WTC11 (cell line): ENCODE data around the gene TTC39C. TPM values are rescaled to one million over a fixed set of nuclear protein-coding genes. Genes with fewer than 3 reads are reported as not detected.

Source experiments
- ATAC-seq: fragments of 200-7000 bp; cut with Tn5 transposase; 2 replicates; pipeline ENCODE4 v1.10.0; 2021; ENCODE audit warnings: mild to moderate bottlenecking, moderate library complexity
- CTCF ChIA-PET: fragments of 300-600 bp; sonication (Branson Sonifier 250); formaldehyde crosslinking; loops from one replicate; lab custom pipeline; 2021; ENCODE audit warnings: antibody characterized with exemption; lab: Charles Lee
- POLR2A ChIA-PET: fragments of 350-600 bp; sonication (Branson Sonifier 250); formaldehyde crosslinking; loops from one replicate; lab custom pipeline; 2021; ENCODE audit warnings: antibody characterized with exemption; lab: Charles Lee
- DNase-seq: peaks from one replicate; pipeline ENCODE4 v3.0.0; 2021; ENCODE audit warnings: low spot score
- H3K27ac Mint-ChIP-seq: 2 replicates; pipeline ENCODE4 v1.8.0; 2021; ENCODE audit warnings: mixed read lengths
- H3K27me3 Mint-ChIP-seq: 2 replicates; pipeline ENCODE4 v1.8.0; 2021; ENCODE audit warnings: low read depth, mild to moderate bottlenecking, moderate library complexity, mixed read lengths
- H3K36me3 Mint-ChIP-seq: 2 replicates; pipeline ENCODE4 v1.8.0; 2021; ENCODE audit warnings: mixed read lengths
- H3K4me1 Mint-ChIP-seq: 2 replicates; pipeline ENCODE4 v1.8.0; 2022; ENCODE audit warnings: mixed read lengths
- H3K4me3 Mint-ChIP-seq: 2 replicates; pipeline ENCODE4 v1.8.0; 2021; ENCODE audit warnings: mild to moderate bottlenecking, moderate library complexity, mixed read lengths
- H3K9me3 Mint-ChIP-seq: 2 replicates; pipeline ENCODE4 v1.8.0; 2021; ENCODE audit warnings: mixed read lengths
- CREM ChIP-seq: sonication (generic); formaldehyde crosslinking; IDR thresholded peaks from 2 replicates; pipeline ENCODE4 v1.8.1; 2022; ENCODE audit warnings: mild to moderate bottlenecking, missing genetic modification reagents, moderate library complexity
- E2F4 ChIP-seq: sonication (generic); formaldehyde crosslinking; IDR thresholded peaks from 2 replicates; pipeline ENCODE4 v1.8.1; 2022; ENCODE audit warnings: low read depth, mild to moderate bottlenecking, moderate library complexity, missing genetic modification reagents, borderline replicate concordance
- FOXJ3 ChIP-seq: sonication (generic); formaldehyde crosslinking; IDR thresholded peaks from 2 replicates; pipeline ENCODE4 v1.9.0; 2021; ENCODE audit warnings: missing genetic modification reagents, mild to moderate bottlenecking, borderline replicate concordance
- FOXP4 ChIP-seq: sonication (generic); formaldehyde crosslinking; IDR thresholded peaks from 2 replicates; pipeline ENCODE4 v1.8.0; 2022; ENCODE audit warnings: mild to moderate bottlenecking, missing genetic modification reagents
- MLX ChIP-seq: sonication (generic); formaldehyde crosslinking; IDR thresholded peaks from 2 replicates; pipeline ENCODE4 v1.8.1; 2023; ENCODE audit warnings: mild to moderate bottlenecking, missing genetic modification reagents, moderate library complexity
- TCF7 ChIP-seq: sonication (generic); formaldehyde crosslinking; IDR thresholded peaks from 2 replicates; pipeline ENCODE4 v1.8.0; 2022; ENCODE audit warnings: mild to moderate bottlenecking, low read depth, missing genetic modification reagents, moderate library complexity
- ZBTB21 ChIP-seq: sonication (generic); formaldehyde crosslinking; IDR thresholded peaks from 2 replicates; pipeline ENCODE4 v1.8.1; 2023; ENCODE audit warnings: mild to moderate bottlenecking, missing genetic modification reagents, borderline replicate concordance
- ZSCAN18 ChIP-seq: fragments of 250-450 bp; sonication (Bioruptor Pico); IDR thresholded peaks from 2 replicates; pipeline ENCODE4 v2.1.2; 2022; ENCODE audit warnings: mild to moderate bottlenecking, moderate library complexity
- total RNA-seq: library from RNA; stranded (reverse); gene quantifications from 3 replicates; pipeline ENCODE4 v1.2.3, GENCODE V29; 2021
- TF ChIP-seq, protein P1 (sequence below): fragments of 200-600 bp; IDR thresholded peaks from 2 replicates; pipeline ENCODE4 v1.8.0; 2022; ENCODE audit warnings: antibody characterized with exemption
- TF ChIP-seq, protein P2 (sequence below): sonication (generic); formaldehyde crosslinking; IDR thresholded peaks from 2 replicates; pipeline ENCODE4 v1.8.0; 2023; ENCODE audit warnings: missing genetic modification reagents, mild to moderate bottlenecking, borderline replicate concordance
- TF ChIP-seq, protein P3 (sequence below): sonication (generic); formaldehyde crosslinking; IDR thresholded peaks from 2 replicates; pipeline ENCODE4 v1.8.1; 2023; ENCODE audit warnings: mild to moderate bottlenecking, missing genetic modification reagents, moderate library complexity
- TF ChIP-seq, protein P4 (sequence below): fragments of 250-450 bp; sonication (Bioruptor Pico); IDR thresholded peaks from 2 replicates; pipeline ENCODE4 v1.9.0; 2021; ENCODE audit warnings: mild to moderate bottlenecking, borderline replicate concordance
- TF ChIP-seq, protein P5 (sequence below): sonication (generic); formaldehyde crosslinking; IDR thresholded peaks from 2 replicates; pipeline ENCODE4 v1.8.1; 2023; ENCODE audit warnings: mild to moderate bottlenecking, missing genetic modification reagents

The TTC39C gene
- total RNA-seq, 1 experiment from 2014 or later, result 57.3 TPM

DNA sequence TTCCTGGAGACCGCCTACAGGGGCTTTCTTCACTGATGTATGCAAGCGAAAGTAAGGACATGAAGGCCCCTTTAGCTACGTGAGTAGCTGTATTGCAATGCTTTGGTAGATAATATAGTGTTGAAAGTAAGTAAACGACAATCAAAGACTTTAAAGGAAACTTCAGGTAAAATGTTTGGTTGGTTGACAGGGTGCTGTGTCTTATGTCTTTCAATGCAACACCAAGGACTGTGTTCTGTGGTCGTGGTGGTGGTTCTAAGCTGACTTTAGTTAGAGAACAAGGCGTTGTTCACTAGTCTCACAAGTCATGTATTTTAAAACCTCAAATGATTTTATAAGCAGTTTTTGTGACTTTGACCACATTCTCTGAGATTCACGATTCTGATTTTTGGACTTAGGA, 66.3 kb downstream of the TTC39C start (continued):
- TF ChIP-seq FOXP4 (CRISPR knock-in tag), result no peak
- TF ChIP-seq, protein P1, sequence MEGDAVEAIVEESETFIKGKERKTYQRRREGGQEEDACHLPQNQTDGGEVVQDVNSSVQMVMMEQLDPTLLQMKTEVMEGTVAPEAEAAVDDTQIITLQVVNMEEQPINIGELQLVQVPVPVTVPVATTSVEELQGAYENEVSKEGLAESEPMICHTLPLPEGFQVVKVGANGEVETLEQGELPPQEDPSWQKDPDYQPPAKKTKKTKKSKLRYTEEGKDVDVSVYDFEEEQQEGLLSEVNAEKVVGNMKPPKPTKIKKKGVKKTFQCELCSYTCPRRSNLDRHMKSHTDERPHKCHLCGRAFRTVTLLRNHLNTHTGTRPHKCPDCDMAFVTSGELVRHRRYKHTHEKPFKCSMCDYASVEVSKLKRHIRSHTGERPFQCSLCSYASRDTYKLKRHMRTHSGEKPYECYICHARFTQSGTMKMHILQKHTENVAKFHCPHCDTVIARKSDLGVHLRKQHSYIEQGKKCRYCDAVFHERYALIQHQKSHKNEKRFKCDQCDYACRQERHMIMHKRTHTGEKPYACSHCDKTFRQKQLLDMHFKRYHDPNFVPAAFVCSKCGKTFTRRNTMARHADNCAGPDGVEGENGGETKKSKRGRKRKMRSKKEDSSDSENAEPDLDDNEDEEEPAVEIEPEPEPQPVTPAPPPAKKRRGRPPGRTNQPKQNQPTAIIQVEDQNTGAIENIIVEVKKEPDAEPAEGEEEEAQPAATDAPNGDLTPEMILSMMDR, result no peak
- no peak for TF ChIP-seq FOXJ3 (CRISPR knock-in tag)
- TF ChIP-seq, protein P2, sequence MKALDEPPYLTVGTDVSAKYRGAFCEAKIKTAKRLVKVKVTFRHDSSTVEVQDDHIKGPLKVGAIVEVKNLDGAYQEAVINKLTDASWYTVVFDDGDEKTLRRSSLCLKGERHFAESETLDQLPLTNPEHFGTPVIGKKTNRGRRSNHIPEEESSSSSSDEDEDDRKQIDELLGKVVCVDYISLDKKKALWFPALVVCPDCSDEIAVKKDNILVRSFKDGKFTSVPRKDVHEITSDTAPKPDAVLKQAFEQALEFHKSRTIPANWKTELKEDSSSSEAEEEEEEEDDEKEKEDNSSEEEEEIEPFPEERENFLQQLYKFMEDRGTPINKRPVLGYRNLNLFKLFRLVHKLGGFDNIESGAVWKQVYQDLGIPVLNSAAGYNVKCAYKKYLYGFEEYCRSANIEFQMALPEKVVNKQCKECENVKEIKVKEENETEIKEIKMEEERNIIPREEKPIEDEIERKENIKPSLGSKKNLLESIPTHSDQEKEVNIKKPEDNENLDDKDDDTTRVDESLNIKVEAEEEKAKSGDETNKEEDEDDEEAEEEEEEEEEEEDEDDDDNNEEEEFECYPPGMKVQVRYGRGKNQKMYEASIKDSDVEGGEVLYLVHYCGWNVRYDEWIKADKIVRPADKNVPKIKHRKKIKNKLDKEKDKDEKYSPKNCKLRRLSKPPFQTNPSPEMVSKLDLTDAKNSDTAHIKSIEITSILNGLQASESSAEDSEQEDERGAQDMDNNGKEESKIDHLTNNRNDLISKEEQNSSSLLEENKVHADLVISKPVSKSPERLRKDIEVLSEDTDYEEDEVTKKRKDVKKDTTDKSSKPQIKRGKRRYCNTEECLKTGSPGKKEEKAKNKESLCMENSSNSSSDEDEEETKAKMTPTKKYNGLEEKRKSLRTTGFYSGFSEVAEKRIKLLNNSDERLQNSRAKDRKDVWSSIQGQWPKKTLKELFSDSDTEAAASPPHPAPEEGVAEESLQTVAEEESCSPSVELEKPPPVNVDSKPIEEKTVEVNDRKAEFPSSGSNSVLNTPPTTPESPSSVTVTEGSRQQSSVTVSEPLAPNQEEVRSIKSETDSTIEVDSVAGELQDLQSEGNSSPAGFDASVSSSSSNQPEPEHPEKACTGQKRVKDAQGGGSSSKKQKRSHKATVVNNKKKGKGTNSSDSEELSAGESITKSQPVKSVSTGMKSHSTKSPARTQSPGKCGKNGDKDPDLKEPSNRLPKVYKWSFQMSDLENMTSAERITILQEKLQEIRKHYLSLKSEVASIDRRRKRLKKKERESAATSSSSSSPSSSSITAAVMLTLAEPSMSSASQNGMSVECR (CRISPR knock-in tag), result no peak
- no peak for TF ChIP-seq ZBTB21 (CRISPR knock-in tag)
- no peak for TF ChIP-seq CREM
- TF ChIP-seq E2F4 (CRISPR knock-in tag), result no peak
- TF ChIP-seq, all 79 proteins: peak for 0

- ATAC-seq (no peak), DNase-seq (no peak)
- Mint-ChIP-seq H3K27ac (no peak overlapping the region), H3K4me3 (no peak overlapping the region), H3K36me3 (peaks cover 15% of the 10 kb centered on the region; the same call in 1 of the 2 replicates), H3K27me3 (no peaks in the 10 kb centered on the region), H3K9me3 (no peaks in the 10 kb centered on the region), H3K4me1 (no peaks in the 10 kb centered on the region; the same call in 1 of the 2 replicates)
- ChIA-PET CTCF (no interaction called here), POLR2A (no interaction called here)
- TF ChIP-seq, protein P3, sequence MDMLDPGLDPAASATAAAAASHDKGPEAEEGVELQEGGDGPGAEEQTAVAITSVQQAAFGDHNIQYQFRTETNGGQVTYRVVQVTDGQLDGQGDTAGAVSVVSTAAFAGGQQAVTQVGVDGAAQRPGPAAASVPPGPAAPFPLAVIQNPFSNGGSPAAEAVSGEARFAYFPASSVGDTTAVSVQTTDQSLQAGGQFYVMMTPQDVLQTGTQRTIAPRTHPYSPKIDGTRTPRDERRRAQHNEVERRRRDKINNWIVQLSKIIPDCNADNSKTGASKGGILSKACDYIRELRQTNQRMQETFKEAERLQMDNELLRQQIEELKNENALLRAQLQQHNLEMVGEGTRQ, result no peak
- TF ChIP-seq, protein P4, sequence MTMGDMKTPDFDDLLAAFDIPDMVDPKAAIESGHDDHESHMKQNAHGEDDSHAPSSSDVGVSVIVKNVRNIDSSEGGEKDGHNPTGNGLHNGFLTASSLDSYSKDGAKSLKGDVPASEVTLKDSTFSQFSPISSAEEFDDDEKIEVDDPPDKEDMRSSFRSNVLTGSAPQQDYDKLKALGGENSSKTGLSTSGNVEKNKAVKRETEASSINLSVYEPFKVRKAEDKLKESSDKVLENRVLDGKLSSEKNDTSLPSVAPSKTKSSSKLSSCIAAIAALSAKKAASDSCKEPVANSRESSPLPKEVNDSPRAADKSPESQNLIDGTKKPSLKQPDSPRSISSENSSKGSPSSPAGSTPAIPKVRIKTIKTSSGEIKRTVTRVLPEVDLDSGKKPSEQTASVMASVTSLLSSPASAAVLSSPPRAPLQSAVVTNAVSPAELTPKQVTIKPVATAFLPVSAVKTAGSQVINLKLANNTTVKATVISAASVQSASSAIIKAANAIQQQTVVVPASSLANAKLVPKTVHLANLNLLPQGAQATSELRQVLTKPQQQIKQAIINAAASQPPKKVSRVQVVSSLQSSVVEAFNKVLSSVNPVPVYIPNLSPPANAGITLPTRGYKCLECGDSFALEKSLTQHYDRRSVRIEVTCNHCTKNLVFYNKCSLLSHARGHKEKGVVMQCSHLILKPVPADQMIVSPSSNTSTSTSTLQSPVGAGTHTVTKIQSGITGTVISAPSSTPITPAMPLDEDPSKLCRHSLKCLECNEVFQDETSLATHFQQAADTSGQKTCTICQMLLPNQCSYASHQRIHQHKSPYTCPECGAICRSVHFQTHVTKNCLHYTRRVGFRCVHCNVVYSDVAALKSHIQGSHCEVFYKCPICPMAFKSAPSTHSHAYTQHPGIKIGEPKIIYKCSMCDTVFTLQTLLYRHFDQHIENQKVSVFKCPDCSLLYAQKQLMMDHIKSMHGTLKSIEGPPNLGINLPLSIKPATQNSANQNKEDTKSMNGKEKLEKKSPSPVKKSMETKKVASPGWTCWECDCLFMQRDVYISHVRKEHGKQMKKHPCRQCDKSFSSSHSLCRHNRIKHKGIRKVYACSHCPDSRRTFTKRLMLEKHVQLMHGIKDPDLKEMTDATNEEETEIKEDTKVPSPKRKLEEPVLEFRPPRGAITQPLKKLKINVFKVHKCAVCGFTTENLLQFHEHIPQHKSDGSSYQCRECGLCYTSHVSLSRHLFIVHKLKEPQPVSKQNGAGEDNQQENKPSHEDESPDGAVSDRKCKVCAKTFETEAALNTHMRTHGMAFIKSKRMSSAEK (CRISPR knock-in tag), result no peak
- TF ChIP-seq, protein P5, sequence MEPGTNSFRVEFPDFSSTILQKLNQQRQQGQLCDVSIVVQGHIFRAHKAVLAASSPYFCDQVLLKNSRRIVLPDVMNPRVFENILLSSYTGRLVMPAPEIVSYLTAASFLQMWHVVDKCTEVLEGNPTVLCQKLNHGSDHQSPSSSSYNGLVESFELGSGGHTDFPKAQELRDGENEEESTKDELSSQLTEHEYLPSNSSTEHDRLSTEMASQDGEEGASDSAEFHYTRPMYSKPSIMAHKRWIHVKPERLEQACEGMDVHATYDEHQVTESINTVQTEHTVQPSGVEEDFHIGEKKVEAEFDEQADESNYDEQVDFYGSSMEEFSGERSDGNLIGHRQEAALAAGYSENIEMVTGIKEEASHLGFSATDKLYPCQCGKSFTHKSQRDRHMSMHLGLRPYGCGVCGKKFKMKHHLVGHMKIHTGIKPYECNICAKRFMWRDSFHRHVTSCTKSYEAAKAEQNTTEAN (CRISPR knock-in tag), result no peak
- TF ChIP-seq ZSCAN18 (CRISPR knock-in tag) (no peak), TCF7 (no peak), MLX (CRISPR knock-in tag) (no peak)
Measured at GRCh38 chr18:24083550-24083949, 69.0 kb downstream of the TTC39C start.
